Measurements from ENCODE around the gene ATP23.

GRCh38 chr12:57998251-57998650, 56.9 kb downstream of the ATP23 start:
- no peak for TF ChIP-seq CTCF (IDR thresholded peaks at IDR 0.05)
- no peak for TF ChIP-seq SIN3A (IDR thresholded peaks at IDR 0.05; ENCODE audit: borderline replicate concordance, insufficient read depth, low read depth, low read length)
- TF ChIP-seq POLR2AphosphoS5 (IDR thresholded peaks at IDR 0.05; ENCODE audit: low read depth, low read length), result no peak
- TF ChIP-seq TCF7L2 (IDR thresholded peaks at IDR 0.05; ENCODE audit: low read depth, low read length), result no peak
- no peak for TF ChIP-seq REST (IDR thresholded peaks at IDR 0.05; ENCODE audit: insufficient read depth in 1 of 2, low read depth in 2 of 2, low read length in 1 of 2)
